ENCODE data around the gene TEX35.

The TEX35 gene

DNA sequence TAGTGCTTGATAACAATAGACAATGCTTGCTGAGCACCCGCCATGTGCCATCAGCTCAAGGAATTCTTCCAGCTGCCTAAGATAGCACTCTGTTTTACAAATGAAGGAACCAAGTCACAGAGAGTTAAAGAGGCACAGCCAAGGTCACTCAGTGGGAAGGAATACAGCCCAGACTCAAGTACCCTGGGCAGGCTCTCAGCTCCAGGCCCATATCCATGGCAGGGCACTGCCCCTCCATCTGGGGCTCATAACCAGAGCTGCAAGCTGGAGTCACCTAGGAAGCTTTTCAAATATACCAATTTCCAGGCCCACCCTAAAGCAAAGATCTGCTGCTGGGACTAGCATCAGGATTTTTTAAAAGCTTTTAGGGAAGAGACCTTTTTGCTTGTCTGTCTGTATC is 17.8 kb upstream of the TEX35 start:
- Histone ChIP-seq H3K9me3 (ENCODE audit: insufficient read depth, low read length, severe bottlenecking) (no peaks in the 10 kb centered on the region), H3K9ac (ENCODE audit: low read depth, low read length) (no peak overlapping the region), H3K36me3 (ENCODE audit: insufficient read depth, low read length) (no peaks in the 10 kb centered on the region), H2AFZ (ENCODE audit: low read depth, low read length) (no peak overlapping the region), H3K27me3 (ENCODE audit: insufficient read depth, low read length, poor library complexity) (no peaks in the 10 kb centered on the region), H3K4me3 (ENCODE audit: low read depth in 1 of 2, low read length in 2 of 2) (no peak overlapping the region), H3K27ac (ENCODE audit: low read length) (no peak overlapping the region), H3K4me2 (ENCODE audit: insufficient read depth, low read length) (no peak overlapping the region), H4K20me1 (ENCODE audit: insufficient read depth, low read length) (no peaks in the 10 kb centered on the region), H3K79me2 (ENCODE audit: insufficient read depth, low read length) (no peaks in the 10 kb centered on the region), H3K4me1 (ENCODE audit: insufficient read depth, low read length) (no peaks in the 10 kb centered on the region)
- TF ChIP-seq CTCF (IDR thresholded peaks at IDR 0.05; ENCODE audit: borderline replicate concordance, extremely low read depth, low read length, poor library complexity, severe bottlenecking) = no peak
- TF ChIP-seq EZH2 (IDR thresholded peaks at IDR 0.05; ENCODE audit: borderline replicate concordance, low read depth, low read length, severe bottlenecking) = no peak
- DNase-seq (no peak), ATAC-seq (ENCODE audit: insufficient read depth, low read depth) (no peak)

DNA sequence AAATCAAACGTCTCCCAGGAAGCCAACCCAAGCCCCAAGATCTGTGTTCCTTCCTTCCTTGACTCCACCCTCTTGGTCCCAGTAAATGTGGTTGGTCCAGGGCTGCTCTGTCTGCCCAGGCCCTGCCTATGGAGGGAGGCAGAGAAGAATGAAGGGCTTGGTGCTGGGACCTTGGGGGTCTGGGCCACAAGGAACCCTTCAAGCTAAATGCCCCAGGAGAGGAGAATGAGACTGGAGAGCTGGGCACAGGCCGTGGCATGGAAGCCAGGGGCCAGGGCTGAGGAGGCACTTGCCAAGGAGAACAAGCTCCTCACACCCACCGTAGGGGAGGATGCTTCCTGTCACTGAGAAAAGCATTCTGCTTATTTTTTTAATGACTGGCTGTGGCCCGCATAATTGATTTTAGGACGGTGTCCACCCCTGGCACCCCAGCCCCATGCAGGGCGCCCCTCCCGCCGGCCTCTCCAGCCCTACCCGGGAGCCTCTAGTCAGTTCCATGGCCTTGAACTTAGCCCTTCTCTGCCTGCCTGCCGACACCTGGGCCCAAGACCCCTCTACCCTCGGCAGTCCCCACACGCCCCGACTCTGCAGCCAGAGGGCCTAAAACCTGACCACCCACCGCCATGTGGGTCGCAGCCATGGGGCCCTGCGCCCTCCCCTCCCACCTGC is 17.0 kb upstream of the TEX35 start:
- Histone ChIP-seq H3K9me3 (ENCODE audit: insufficient read depth, low read length, severe bottlenecking) (no peaks in the 10 kb centered on the region), H3K4me1 (ENCODE audit: insufficient read depth, low read length) (no peaks in the 10 kb centered on the region), H3K27ac (ENCODE audit: low read length) (no peak overlapping the region), H3K36me3 (ENCODE audit: insufficient read depth, low read length) (no peaks in the 10 kb centered on the region), H4K20me1 (ENCODE audit: insufficient read depth, low read length) (no peaks in the 10 kb centered on the region), H3K4me2 (ENCODE audit: insufficient read depth, low read length) (no peak overlapping the region), H3K4me3 (ENCODE audit: low read depth in 1 of 2, low read length in 2 of 2) (no peak overlapping the region), H3K9ac (ENCODE audit: low read depth, low read length) (no peak overlapping the region), H3K79me2 (ENCODE audit: insufficient read depth, low read length) (no peaks in the 10 kb centered on the region), H3K27me3 (ENCODE audit: insufficient read depth, low read length, poor library complexity) (no peaks in the 10 kb centered on the region), H2AFZ (ENCODE audit: low read depth, low read length) (no peak overlapping the region)
- TF ChIP-seq EZH2 (IDR thresholded peaks at IDR 0.05; ENCODE audit: borderline replicate concordance, low read depth, low read length, severe bottlenecking) (no peak), CTCF (IDR thresholded peaks at IDR 0.05; ENCODE audit: borderline replicate concordance, extremely low read depth, low read length, poor library complexity, severe bottlenecking) (no peak)
- ATAC-seq (ENCODE audit: insufficient read depth, low read depth) (no peak), DNase-seq (no peak)

DNA sequence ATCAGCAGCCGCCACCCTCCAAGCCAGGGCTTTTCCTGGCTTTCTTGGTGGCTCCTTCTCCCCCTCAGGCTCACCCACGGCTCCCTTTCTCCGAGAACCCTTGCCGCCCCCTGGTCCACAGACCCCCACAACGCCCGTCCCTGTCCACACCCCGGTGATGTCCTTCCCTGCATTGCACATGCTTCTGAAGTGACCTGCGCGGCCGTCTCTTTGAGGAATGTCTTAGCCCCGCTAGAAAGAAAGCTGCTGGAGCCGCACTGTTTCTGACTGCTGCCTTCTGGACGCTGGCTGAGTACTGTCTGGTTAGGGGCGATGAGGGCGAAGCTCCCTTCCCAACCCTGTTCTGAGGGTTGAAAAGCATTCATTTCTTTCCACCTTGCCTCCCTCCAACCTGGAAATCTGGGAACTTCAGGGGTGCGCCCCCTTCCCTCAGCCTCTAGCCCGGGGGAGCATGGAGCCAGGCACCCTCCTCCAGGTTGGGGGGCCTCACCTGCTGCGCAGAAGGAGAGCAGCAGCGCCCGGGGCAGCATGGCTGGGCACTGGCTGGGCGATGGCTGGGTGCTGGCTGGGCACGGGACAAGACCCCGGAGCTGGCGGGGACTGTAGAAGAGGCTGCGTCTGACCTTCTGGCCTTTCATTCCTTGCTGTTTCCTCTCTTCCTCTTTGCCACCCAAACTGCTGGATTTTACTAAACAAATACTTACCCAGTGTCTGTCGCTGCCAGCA is 16.3 kb upstream of the TEX35 start, which contains the start of gene CLEC20A:
CLEC20A (minus strand) TSS at position 555 of the 726 bp plus-strand sequence; CDS start at position 530, 25 bp downstream.
- Histone ChIP-seq H3K79me2 (ENCODE audit: insufficient read depth, low read length) (no peaks in the 10 kb centered on the region), H3K9me3 (ENCODE audit: insufficient read depth, low read length, severe bottlenecking) (no peaks in the 10 kb centered on the region), H3K4me2 (ENCODE audit: insufficient read depth, low read length) (no peak within 1 kb of the TSS), H4K20me1 (ENCODE audit: insufficient read depth, low read length) (no peaks in the 10 kb centered on the region), H3K4me3 (ENCODE audit: low read depth in 1 of 2, low read length in 2 of 2) (no peak within 1 kb of the TSS), H3K9ac (ENCODE audit: low read depth, low read length) (no peak within 1 kb of the TSS), H3K4me1 (ENCODE audit: insufficient read depth, low read length) (no peaks in the 10 kb centered on the region), H2AFZ (ENCODE audit: low read depth, low read length) (no peak within 1 kb of the TSS), H3K36me3 (ENCODE audit: insufficient read depth, low read length) (no peaks in the 10 kb centered on the region), H3K27ac (ENCODE audit: low read length) (no peak within 1 kb of the TSS), H3K27me3 (ENCODE audit: insufficient read depth, low read length, poor library complexity) (no peaks in the 10 kb centered on the region)
- no peak for ATAC-seq (ENCODE audit: insufficient read depth, low read depth)
- no peak for DNase-seq
- TF ChIP-seq EZH2 (IDR thresholded peaks at IDR 0.05; ENCODE audit: borderline replicate concordance, low read depth, low read length, severe bottlenecking) (no peak), CTCF (IDR thresholded peaks at IDR 0.05; ENCODE audit: borderline replicate concordance, extremely low read depth, low read length, poor library complexity, severe bottlenecking) (no peak)

Data from DND-41 (cell line).